Uterus (tissue), 2 donors: Measurements from ENCODE around the gene GAS5.

ENCODE experiments used
- POLR2A ChIP-seq, 2 donors: fragments of 450-650 bp; IDR thresholded peaks; one replicate each; pipeline ENCODE4 v1.6.1; 2016; ENCODE audit warnings: antibody characterized with exemption in 2 of 2, mild to moderate bottlenecking in 1 of 2, moderate library complexity in 1 of 2
- TF ChIP-seq, protein P1 (sequence below), 4 experiments: fragments of 200-600 bp in 2 of 4; fragments of 450-650 bp in 2 of 4; sonication (generic) in 2 of 4; IDR thresholded peaks; one replicate each; pipeline ENCODE4 v1.5.1; 2016 to 2019; ENCODE audit warnings: antibody characterized with exemption in 4 of 4, mild to moderate bottlenecking in 2 of 4, moderate library complexity in 1 of 4

DNA sequence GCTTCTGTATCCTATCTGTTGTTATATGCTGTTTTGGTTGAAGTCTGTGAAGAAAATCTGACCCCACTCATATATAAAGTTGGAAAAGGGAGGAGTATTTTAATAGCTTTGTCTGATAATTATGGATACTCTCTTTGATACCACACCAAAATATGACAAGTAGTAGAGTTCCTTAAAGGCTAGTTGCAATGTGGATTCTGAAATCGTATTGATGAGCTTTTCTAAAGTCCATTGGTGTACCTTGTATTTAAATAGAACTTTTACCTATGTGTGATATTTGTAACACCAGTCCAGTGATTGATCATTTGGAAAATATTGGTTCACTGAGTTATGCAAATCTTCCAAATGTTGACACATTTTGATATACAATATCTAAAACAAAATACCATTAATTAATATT is 7.7 kb downstream of the GAS5 start:
- TF ChIP-seq, protein P1, sequence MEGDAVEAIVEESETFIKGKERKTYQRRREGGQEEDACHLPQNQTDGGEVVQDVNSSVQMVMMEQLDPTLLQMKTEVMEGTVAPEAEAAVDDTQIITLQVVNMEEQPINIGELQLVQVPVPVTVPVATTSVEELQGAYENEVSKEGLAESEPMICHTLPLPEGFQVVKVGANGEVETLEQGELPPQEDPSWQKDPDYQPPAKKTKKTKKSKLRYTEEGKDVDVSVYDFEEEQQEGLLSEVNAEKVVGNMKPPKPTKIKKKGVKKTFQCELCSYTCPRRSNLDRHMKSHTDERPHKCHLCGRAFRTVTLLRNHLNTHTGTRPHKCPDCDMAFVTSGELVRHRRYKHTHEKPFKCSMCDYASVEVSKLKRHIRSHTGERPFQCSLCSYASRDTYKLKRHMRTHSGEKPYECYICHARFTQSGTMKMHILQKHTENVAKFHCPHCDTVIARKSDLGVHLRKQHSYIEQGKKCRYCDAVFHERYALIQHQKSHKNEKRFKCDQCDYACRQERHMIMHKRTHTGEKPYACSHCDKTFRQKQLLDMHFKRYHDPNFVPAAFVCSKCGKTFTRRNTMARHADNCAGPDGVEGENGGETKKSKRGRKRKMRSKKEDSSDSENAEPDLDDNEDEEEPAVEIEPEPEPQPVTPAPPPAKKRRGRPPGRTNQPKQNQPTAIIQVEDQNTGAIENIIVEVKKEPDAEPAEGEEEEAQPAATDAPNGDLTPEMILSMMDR (IDR thresholded peaks at IDR 0.05) = no peak
- no peak for TF ChIP-seq POLR2A (IDR thresholded peaks at IDR 0.05)
